Fibroblast of skin of scalp (primary cell): ENCODE results near the gene NSD2.

Experiments
- DNase-seq: peaks from one replicate; pipeline ENCODE4 v3.0.0-alpha.2; 2013

The NSD2 gene

GRCh38 chr4:1971456-1972200 is 100.4 kb downstream of the NSD2 start:
- DNase-seq = no peak

DNA sequence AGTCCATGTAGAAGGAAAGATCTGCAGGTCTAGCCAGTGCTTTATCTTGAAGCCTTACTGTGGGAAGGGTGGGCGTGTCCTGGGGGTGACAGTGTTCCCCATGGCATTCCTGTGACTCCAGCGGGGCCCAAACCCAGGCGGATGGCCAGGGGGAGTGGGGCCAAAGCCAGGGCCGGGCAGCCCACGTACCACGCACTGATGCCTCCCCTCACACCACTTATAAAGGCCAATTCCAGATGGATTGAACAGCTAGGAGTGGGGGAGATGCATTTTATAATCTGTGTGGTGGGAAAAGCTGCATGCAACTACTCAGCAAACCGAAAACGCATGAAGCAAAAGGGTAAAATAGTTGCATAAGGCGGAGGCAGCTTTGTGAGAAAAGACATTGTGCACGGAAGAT is 101.2 kb downstream of the NSD2 start:
- DNase-seq = no peak

- DNase-seq = no peak
Observed at GRCh38 chr4:1973218-1973617, 102.0 kb downstream of the NSD2 start.

- no peak for DNase-seq
Observed at GRCh38 chr4:1973661-1974060, 102.5 kb downstream of the NSD2 start.

DNA sequence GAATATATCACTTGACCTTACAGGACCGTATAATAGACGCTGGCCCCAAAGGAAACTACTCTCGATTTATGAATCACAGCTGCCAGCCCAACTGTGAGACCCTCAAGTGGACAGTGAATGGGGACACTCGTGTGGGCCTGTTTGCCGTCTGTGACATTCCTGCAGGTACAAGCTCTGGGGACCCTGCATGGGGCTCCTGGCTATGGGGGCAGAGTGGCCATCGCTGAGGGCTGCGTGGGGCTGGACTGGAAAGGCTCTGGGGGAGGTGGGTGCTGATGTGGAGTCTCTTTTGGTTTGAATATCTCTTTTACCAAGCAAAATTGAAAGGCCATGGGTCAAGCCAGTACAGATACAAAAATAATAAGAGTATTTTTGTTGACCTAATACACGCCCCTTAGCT is 103.6 kb downstream of the NSD2 start:
- DNase-seq = no peak

DNA sequence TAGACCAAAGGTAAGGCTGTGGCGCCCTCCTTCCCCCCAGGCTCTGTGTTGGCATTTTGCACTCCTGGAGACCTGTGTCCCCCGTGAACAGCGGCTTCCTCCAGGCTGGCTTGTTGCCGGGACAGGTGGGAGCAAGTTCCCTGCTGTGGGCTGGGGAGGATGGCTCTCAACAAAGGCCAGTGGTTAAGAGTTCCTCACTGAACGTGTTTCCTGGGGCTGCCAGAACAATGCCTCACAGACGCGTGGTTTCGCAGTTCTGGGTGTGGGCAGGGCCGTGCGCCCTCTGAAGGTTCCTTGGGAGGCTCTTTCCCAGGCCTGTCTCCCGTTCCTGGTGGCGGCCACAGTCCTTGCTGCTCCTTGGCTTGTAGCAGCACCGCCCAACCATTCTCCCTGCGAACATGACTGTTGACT is 104.2 kb downstream of the NSD2 start:
- DNase-seq = no peak

DNA sequence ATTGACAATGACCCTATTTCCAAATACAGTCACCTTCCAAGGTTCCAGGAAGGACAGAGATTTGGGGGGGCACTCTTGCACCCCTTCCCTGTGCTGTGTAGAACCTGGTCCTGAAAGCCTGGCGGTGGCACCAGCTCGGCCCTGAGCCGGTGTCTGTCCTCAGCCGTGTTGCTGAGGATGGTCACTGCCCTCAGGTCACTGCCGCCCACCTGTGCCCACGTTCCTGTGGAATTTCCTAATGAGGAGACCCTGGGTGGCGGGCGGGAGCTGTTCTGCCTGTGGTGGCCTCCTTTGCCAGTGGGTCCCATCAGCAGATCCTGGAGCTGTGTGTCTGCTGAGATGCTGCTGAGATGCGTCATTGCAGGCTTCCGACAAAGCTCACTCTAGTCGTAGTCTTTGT is 104.7 kb downstream of the NSD2 start:
- no peak for DNase-seq

DNA sequence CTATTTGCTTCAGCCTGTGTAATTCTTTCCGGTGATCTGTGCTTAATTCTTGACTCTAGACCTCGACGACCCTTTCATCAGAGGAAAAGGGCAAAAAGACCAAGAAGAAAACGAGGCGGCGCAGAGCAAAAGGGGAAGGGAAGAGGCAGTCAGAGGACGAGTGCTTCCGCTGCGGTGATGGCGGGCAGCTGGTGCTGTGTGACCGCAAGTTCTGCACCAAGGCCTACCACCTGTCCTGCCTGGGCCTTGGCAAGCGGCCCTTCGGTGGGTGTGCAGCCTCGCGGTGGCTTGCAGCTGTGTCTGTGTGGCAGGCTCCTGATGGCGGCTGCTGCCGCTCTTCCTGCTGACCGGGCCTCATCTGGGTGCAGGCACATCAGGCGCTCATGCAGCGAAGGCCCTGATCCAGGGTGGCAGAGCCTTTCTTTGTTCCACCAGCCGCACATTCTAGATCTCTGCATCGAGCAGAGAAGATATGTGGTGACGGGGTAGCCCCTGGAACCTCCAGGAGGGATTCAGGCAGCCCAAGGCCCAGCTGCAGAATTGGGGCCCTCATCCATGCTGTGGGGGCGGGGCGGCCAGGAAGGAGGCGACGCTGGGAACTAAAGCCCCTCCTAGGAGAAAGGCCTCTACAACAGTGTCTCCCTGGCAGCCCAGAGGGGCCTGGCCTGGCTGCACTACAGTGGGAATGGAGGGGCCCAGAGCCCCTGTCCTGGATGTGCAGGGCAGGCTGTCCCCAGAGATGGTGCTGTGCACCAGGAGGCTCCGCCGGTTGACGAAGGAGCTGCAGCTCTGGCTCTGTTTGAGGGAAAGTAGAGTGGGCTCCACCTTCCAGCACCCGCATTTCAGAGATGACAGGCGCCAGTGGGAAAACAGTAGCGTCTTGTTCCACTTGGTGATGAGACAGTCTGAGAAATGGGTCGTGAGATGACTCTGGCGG is 105.5 kb downstream of the NSD2 start:
- no peak for DNase-seq

GRCh38 chr4:1978226-1978625 is 107.0 kb downstream of the NSD2 start:
- no peak for DNase-seq

DNA sequence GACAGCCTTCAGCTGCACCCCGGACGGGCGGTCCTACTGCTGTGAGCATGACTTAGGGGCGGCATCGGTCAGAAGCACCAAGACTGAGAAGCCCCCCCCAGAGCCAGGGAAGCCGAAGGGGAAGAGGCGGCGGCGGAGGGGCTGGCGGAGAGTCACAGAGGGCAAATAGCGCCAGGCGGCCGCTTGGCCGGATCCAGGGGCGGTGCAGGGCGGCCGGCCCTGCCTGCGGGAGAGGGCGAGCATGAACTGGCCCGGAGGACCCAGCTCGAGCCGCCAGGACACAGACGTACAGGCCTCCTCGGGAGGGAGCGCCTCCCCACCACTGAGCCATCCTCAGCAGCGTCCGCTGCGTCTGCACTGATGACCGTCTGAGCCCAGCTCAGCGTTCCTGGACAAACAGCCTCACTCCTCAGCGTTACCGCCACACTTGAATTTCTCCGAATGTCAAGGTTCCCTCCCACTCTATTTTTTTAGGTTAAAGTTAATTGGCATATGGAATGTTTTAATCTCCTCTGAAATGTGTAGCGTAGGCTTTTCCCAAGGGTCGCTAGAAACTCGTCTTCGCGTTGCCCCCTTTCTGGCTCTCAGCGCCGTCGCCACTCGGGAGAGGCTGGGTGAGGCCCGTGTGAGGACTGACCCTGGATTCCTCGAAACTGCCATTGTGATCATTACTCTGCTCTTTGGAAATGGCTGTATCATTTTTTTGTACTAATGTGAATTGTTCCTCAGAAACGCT is 107.7 kb downstream of the NSD2 start:
- DNase-seq = no peak

DNA sequence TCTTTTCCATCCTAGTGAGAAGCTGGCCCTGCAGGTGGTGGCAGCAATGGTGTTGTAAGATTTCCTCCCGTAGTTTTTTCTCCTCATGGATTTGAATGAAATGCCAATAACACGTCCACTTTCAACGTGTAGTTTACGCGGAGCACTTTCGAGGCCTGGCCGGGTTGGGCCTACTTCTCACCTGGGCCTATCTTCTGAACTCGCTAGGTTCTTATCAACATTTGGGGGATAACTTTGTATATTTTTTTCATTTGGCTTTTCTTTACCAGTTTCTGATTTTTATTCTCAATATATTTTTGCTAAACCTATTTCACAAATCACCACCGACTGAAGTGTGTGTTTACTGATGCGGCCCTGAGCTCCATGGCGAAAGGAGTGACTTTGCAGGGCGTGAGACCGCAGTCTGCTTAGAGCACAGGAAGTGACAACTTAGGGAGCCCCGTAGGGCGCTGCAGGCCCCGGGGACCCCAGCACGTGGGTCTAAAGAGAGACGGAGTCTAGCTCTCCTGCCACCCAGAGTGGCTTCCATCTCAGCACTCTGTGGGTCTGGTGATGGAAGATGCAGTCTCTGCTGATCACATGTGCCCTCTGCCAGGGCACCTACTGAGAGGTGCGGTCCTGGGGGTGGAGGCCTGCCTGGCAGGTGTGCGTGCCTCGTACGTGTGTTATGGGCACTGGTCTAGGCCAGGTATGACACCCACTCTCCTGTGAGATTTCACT is 108.4 kb downstream of the NSD2 start:
- no peak for DNase-seq

GRCh38 chr4:1980561-1981041 is 109.4 kb downstream of the NSD2 start:
- DNase-seq = no peak

GRCh38 chr4:1981251-1982058 is 110.3 kb downstream of the NSD2 start:
- DNase-seq = peak; percentile 28

DNA sequence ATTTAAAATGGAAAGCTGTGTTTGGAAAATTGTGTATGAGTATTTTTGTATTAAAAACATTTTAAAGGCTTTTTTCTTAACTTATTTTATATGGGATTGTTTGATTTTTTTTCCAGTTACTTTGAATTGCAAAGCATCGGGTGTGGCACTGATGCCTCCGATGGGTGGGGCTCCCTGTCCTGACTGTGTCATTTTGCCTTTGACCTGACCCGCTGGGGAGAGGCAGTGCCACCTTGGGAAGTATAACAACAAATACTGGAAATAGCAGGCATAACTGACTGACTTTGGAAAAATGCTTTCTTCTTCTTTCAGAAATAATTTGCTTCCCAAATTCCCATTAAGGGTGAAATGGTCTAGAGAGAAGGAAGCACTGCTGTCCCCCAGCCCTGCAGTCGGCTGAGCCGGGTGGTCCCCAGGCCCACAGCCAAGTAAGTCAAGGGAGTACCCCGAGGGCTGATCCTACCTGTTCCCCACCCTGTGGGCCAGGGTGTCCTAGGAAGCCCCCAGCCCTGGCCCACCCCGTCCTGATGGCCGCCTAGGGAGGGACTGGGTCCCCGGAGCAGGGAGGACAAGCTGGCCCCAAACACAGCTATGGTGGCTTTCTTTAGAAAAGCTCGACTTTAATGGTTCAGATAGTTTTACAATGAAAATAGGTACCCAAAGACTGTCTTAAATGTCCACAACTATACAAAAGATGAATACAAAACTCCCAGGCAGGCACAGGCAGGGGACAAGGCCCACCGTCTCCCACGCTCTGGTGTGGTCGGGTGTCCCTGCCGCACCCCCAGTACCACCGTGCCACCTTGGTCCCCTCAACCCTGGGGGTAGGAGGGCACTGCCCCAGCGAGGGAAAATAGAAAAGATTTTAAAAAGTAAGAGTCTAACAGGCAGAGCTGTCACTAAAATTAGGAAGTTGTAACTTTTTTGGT is 111.2 kb downstream of the NSD2 start:
- DNase-seq = no peak

DNA sequence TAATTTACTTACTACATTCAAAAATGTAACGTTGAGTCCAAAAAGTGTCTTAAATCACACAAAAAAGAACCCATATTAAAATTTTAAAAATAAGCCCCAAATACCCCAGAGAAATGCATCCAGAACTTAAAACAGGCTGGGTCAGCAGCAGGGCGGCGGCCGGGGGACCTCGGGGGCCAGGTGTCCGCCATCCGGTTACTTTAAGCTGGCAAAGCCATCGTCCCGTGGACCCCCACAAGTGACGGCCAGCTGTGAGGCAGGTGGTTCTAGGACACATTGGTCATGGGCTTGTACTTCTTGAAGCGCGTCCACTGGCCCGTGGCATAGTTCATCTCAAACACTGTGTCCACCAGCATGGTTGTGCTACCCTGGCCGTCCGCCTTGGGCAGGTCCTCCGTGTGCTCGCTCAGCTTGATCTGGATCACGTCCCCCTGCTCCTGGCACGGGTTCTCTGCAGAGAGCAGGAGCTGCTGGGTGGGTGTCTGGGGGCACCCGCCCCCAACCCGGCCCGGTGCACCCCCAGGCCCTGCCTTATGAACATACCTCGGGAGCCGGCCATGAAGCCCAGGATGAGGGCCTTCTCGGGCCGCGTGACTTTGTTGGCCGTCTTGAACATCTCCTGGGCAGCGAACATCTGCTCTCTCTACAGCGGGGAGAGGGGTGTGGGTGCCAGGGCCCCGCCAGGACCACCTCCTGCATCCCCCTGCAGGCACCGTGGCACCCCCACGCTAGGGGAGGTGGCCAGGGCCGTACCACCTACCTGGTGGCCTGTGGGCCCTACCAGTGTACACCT is 112.1 kb downstream of the NSD2 start:
- no peak for DNase-seq

- DNase-seq = no peak
Observed at GRCh38 chr4:1983846-1984405, 112.7 kb downstream of the NSD2 start.

GRCh38 chr4:1984406-1985191 is 113.4 kb downstream of the NSD2 start:
- DNase-seq = no peak

- no peak for DNase-seq
Observed at GRCh38 chr4:1985294-1985693, 114.1 kb downstream of the NSD2 start.
